ENCODE data around the gene OTOGL.

DNA sequence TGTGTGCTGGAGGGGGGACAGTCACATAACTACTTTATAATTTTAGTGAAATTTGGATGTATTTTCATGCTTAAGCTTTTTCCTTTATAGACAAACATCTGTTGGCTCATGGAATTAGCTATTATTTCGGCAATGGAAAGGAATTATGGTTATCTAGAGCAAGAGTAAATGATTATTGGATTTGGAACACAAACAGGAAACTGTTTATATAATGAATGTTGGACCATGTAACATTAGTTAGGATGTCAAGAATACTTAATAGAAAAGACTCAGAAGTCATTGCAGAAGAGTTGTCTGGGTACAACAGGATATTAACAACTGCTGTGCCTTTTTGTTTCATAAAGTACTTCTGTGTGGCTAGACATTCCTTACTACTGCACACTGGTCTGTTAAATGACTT is 108.7 kb downstream of the OTOGL start:
- TF ChIP-seq, protein P1, sequence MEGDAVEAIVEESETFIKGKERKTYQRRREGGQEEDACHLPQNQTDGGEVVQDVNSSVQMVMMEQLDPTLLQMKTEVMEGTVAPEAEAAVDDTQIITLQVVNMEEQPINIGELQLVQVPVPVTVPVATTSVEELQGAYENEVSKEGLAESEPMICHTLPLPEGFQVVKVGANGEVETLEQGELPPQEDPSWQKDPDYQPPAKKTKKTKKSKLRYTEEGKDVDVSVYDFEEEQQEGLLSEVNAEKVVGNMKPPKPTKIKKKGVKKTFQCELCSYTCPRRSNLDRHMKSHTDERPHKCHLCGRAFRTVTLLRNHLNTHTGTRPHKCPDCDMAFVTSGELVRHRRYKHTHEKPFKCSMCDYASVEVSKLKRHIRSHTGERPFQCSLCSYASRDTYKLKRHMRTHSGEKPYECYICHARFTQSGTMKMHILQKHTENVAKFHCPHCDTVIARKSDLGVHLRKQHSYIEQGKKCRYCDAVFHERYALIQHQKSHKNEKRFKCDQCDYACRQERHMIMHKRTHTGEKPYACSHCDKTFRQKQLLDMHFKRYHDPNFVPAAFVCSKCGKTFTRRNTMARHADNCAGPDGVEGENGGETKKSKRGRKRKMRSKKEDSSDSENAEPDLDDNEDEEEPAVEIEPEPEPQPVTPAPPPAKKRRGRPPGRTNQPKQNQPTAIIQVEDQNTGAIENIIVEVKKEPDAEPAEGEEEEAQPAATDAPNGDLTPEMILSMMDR (conservative IDR thresholded peaks at IDR 0.05), result no peak
- TF ChIP-seq EZH2 (IDR thresholded peaks at IDR 0.05; ENCODE audit: low read depth), result no peak
